HCT116 (cell line): Measurements from ENCODE around the gene PPP2R5C. TPM values are rescaled to one million over a fixed set of nuclear protein-coding genes. Genes with fewer than 3 reads are reported as not detected.

ENCODE experiments used
- ATAC-seq: fragments of 200-7000 bp; cut with Tn5 transposase; 2 replicates; pipeline ENCODE4 v1.9.1; 2020; ENCODE audit warnings: mild to moderate bottlenecking, moderate library complexity
- BruUV-seq: library from RNA; stranded (reverse); fragments of 400-500 nt; replicated peaks from 2 replicates; lab custom pipeline; 2021; lab: Mats Ljungman, UMichigan
- CTCF ChIA-PET: fragments of 300-600 bp; sonication (Branson Sonifier 250); formaldehyde crosslinking; loops from one replicate; lab custom pipeline; 2021; ENCODE audit warnings: antibody characterized with exemption; lab: Charles Lee
- POLR2A ChIA-PET: fragments of 300-600, 350-600 bp; sonication (Branson Sonifier 250); formaldehyde crosslinking; loops from one replicate; lab custom pipeline; 2021; ENCODE audit warnings: antibody characterized with exemption; lab: Charles Lee
- RAD21 ChIA-PET, 2 experiments: fragments of 300-600 bp; sonication (Branson Sonifier 250); formaldehyde crosslinking; loops; one replicate each; lab custom pipeline; 2023; ENCODE audit warnings: low total read pairs in 2 of 2; ENCODE audit not compliant: uncharacterized antibody in 2 of 2, unreplicated experiment in 2 of 2, low non-redundant PET in 1 of 2; lab: Charles Lee
- DNase-seq: peaks from one replicate; pipeline ENCODE4 v3.0.0-alpha.2; 2010; ENCODE audit warnings: low read depth, low spot score
- H2AFZ ChIP-seq: fragments of 200-600 bp; shearing (Covaris generic), sonication (generic); 2 replicates; pipeline ENCODE4 v1.6.1; 2017; ENCODE audit warnings: low read depth, mixed run types, mixed read lengths, antibody characterized with exemption, low read length; ENCODE audit not compliant: poor library complexity, severe bottlenecking
- H3K27ac ChIP-seq: 2 replicates; pipeline ENCODE4 v1.5.1; 2012; ENCODE audit warnings: low read depth, low read length
- H3K27me3 ChIP-seq: fragments of 200-600 bp; sonication (generic); 2 replicates; pipeline ENCODE4 v1.6.1; 2016; ENCODE audit warnings: mixed run types, low read length, mixed read lengths; ENCODE audit not compliant: insufficient read depth
- H3K36me3 ChIP-seq, 2 experiments: fragments of 200-500 bp in 1 of 2; fragments of 200-600 bp in 1 of 2; sonication (Bioruptor generic) in 1 of 2; sonication (generic) in 1 of 2; 2 replicates each; pipeline versions ENCODE4 v1.5.1 to v1.6.1; 2014 to 2016; ENCODE audit warnings: low read length in 2 of 2, inconsistent platforms in 1 of 2, mixed read lengths in 1 of 2, mixed run types in 1 of 2; ENCODE audit not compliant: insufficient read depth in 2 of 2, control insufficient read depth in 1 of 2
- H3K4me1 ChIP-seq, 2 experiments: fragments of 200-600 bp in 1 of 2; sonication (generic) in 1 of 2; 2 replicates each; pipeline versions ENCODE4 v1.5.1 to v1.6.1; 2012 to 2017; ENCODE audit warnings: low read length in 2 of 2, inconsistent platforms in 1 of 2, mild to moderate bottlenecking in 1 of 2, mixed read lengths in 1 of 2, mixed run types in 1 of 2, moderate library complexity in 1 of 2; ENCODE audit not compliant: insufficient read depth in 2 of 2, control insufficient read depth in 1 of 2
- H3K4me2 ChIP-seq: fragments of 200-600 bp; sonication (generic); 2 replicates; pipeline ENCODE4 v1.6.1; 2017; ENCODE audit warnings: mixed run types, low read length, mixed read lengths
- H3K4me3 ChIP-seq, 2 experiments: fragments of 200-600 bp in 1 of 2; sonication (generic) in 1 of 2; replicated peaks in 1 of 2; 2 replicates each; pipeline ENCODE4 v1.5.1; 2011 to 2016; ENCODE audit warnings: low read length in 2 of 2, control low read depth in 1 of 2, low read depth in 1 of 2, mild to moderate bottlenecking in 1 of 2, mixed read lengths in 1 of 2, mixed run types in 1 of 2
- H3K79me2 ChIP-seq: fragments of 200-600 bp; sonication (generic); 2 replicates; pipeline ENCODE4 v1.6.1; 2017; ENCODE audit warnings: mild to moderate bottlenecking, mixed run types, low read length, moderate library complexity, mixed read lengths; ENCODE audit not compliant: insufficient read depth
- H3K9ac ChIP-seq: fragments of 200-600 bp; sonication (generic); 2 replicates; pipeline ENCODE4 v1.6.1; 2016; ENCODE audit warnings: low read length, mixed read lengths
- H3K9me2 ChIP-seq: fragments of 200-600 bp; sonication (generic), shearing (Covaris generic); 2 replicates; pipeline ENCODE4 v1.6.1; 2017; ENCODE audit warnings: mixed run types, mild to moderate bottlenecking, moderate library complexity; ENCODE audit not compliant: insufficient read depth
- H3K9me3 ChIP-seq, 2 experiments: fragments of 200-500 bp in 1 of 2; fragments of 200-600 bp in 1 of 2; sonication (Bioruptor generic) in 1 of 2; sonication (generic) in 1 of 2; 2 replicates each; pipeline ENCODE4 v1.6.1; 2014 to 2017; ENCODE audit warnings: low read length in 2 of 2, mixed read lengths in 2 of 2, inconsistent platforms in 1 of 2, low read depth in 1 of 2, mild to moderate bottlenecking in 1 of 2, mixed run types in 1 of 2, moderate library complexity in 1 of 2; ENCODE audit not compliant: control insufficient read depth in 1 of 2, insufficient read depth in 1 of 2
- H4K20me1 ChIP-seq: fragments of 200-600 bp; sonication (generic), shearing (Covaris generic); 2 replicates; pipeline ENCODE4 v1.6.1; 2017; ENCODE audit warnings: mixed run types, mild to moderate bottlenecking, moderate library complexity; ENCODE audit not compliant: insufficient read depth
- EGR1 ChIP-seq: IDR thresholded peaks from 2 replicates; pipeline ENCODE4 v1.6.1; 2012; ENCODE audit warnings: low read depth
- SP1 ChIP-seq: IDR thresholded peaks from 2 replicates; pipeline ENCODE4 v1.6.1; 2012; ENCODE audit warnings: low read depth
- intact Hi-C: fragments of 100-400 bp; cut with micrococcal nuclease; formaldehyde crosslinking; loops from 2 replicates; pipeline ENCODE4 v1.10.0; 2022
- total RNA-seq: library from RNA; stranded (reverse); gene quantifications from one replicate; pipeline ENCODE4 v1.2.1, GENCODE V29; 2021; ENCODE audit not compliant: unreplicated experiment
- TF ChIP-seq, protein P1 (sequence below): IDR thresholded peaks from 2 replicates; pipeline ENCODE4 v1.6.1; 2012; ENCODE audit warnings: low read depth

PPP2R5C gene
- total RNA-seq, 1 experiment from 2014 or later: 117 TPM

GRCh38 chr14:101956179-101956885, 194.8 kb downstream of the PPP2R5C start:
- Histone ChIP-seq H2AFZ (no peak overlapping the region), H3K27ac (no peak overlapping the region), H3K4me2 (no peak overlapping the region), H3K4me1 (peaks cover 0 to 12% of the 10 kb centered on the region in 2 experiments; a peak in 2 of 4 replicates), H3K79me2 (no peaks in the 10 kb centered on the region), H3K36me3 (no peaks in the 10 kb centered on the region), H3K27me3 (no peaks in the 10 kb centered on the region), H3K9ac (no peak overlapping the region), H3K9me2 (no peaks in the 10 kb centered on the region), H3K9me3 (no peaks in the 10 kb centered on the region), H3K4me3 (no peak overlapping the region), H4K20me1 (no peaks in the 10 kb centered on the region)
- RAD21 ChIA-PET: no interaction called here
- intact Hi-C loops: no loop called here
- TF ChIP-seq, protein P1, sequence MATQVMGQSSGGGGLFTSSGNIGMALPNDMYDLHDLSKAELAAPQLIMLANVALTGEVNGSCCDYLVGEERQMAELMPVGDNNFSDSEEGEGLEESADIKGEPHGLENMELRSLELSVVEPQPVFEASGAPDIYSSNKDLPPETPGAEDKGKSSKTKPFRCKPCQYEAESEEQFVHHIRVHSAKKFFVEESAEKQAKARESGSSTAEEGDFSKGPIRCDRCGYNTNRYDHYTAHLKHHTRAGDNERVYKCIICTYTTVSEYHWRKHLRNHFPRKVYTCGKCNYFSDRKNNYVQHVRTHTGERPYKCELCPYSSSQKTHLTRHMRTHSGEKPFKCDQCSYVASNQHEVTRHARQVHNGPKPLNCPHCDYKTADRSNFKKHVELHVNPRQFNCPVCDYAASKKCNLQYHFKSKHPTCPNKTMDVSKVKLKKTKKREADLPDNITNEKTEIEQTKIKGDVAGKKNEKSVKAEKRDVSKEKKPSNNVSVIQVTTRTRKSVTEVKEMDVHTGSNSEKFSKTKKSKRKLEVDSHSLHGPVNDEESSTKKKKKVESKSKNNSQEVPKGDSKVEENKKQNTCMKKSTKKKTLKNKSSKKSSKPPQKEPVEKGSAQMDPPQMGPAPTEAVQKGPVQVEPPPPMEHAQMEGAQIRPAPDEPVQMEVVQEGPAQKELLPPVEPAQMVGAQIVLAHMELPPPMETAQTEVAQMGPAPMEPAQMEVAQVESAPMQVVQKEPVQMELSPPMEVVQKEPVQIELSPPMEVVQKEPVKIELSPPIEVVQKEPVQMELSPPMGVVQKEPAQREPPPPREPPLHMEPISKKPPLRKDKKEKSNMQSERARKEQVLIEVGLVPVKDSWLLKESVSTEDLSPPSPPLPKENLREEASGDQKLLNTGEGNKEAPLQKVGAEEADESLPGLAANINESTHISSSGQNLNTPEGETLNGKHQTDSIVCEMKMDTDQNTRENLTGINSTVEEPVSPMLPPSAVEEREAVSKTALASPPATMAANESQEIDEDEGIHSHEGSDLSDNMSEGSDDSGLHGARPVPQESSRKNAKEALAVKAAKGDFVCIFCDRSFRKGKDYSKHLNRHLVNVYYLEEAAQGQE: no peak
- no peak for TF ChIP-seq SP1
- TF ChIP-seq EGR1: no peak
- BruUV-seq: no TSS peak
- CTCF ChIA-PET: interaction anchor here (1.3 kb wide), 1 partner anchor 185 kb away, joined by 6 read pairs; no protein-coding TSS in a partner anchor
- DNase-seq (no peak), ATAC-seq (no peak)
- POLR2A ChIA-PET: no interaction called here
